T47D (cell line): ENCODE results near the gene AKT2.
A peak's percentile ranks its signal among the peaks of the same experiment; 100 is the strongest.
"Not testable (repeated sequence)": the region's sequence is repeated elsewhere in the genome, so short reads cannot be mapped to it uniquely, and the experiment has no call there.

ENCODE experiments used
- DNase-seq, 2 experiments: peaks; one replicate each; pipeline versions ENCODE4 v3.0.0 to v3.0.0-alpha.2; 2011 to 2012; ENCODE audit warnings: low read depth in 1 of 2, low spot score in 1 of 2
- JUND ChIP-seq: IDR thresholded peaks from 2 replicates; pipeline ENCODE4 v1.6.1; 2012; ENCODE audit warnings: low read depth
- in situ Hi-C: cut with HindIII; loops from 2 replicates; pipeline ENCODE4 v1.10.0; 2016; ENCODE audit warnings: low sequenced_read_pairs, low pct_unique_long_range_greater_than_20kb

Gene AKT2

GRCh38 chr19:40284501-40285352 lies at the start of gene AKT2:
Gene AKT2, minus strand, starts transcription at chr19:40285345. Its CDS starts 20,078 bp downstream, at chr19:40265267.
- in situ Hi-C loops: no loop called here
- peak in 1 of 2 experiments; percentile 11 for DNase-seq
- TF ChIP-seq JUND: no peak

- in situ Hi-C loops, DNase-seq: not testable (repeated sequence)
Measured at GRCh38 chr19:40333083-40333482, 47.9 kb upstream of the AKT2 start.

GRCh38 chr19:40332669-40333068 lies 47.5 kb upstream of the AKT2 start:
- in situ Hi-C loops: no loop called here
- TF ChIP-seq JUND: no peak
- DNase-seq: no peak

- TF ChIP-seq JUND: no peak
- in situ Hi-C loops: no loop called here
- peak; percentile 25 to 69 for DNase-seq
Measured at GRCh38 chr19:40331052-40331451, 45.9 kb upstream of the AKT2 start.

- in situ Hi-C loops: no loop called here
- DNase-seq: no peak
- TF ChIP-seq JUND: no peak
Measured at GRCh38 chr19:40326201-40326600, 41.1 kb upstream of the AKT2 start.

- in situ Hi-C loops: no loop called here
- DNase-seq: peak in 1 of 2 experiments; percentile 32
- no peak for TF ChIP-seq JUND
Measured at GRCh38 chr19:40323705-40324104, 38.6 kb upstream of the AKT2 start.

GRCh38 chr19:40322951-40323615 lies 37.9 kb upstream of the AKT2 start:
- DNase-seq: no peak
- in situ Hi-C loops: no loop called here
- TF ChIP-seq JUND: no peak

GRCh38 chr19:40322271-40322610 lies 37.1 kb upstream of the AKT2 start:
- in situ Hi-C loops: no loop called here
- no peak for TF ChIP-seq JUND
- DNase-seq: no peak

- no peak for TF ChIP-seq JUND
- in situ Hi-C loops: no loop called here
- no peak for DNase-seq
Measured at GRCh38 chr19:40321566-40322270, 36.6 kb upstream of the AKT2 start.

GRCh38 chr19:40321076-40321475 lies 35.9 kb upstream of the AKT2 start:
- in situ Hi-C loops: no loop called here
- DNase-seq: no peak
- no peak for TF ChIP-seq JUND

GRCh38 chr19:40320558-40320935 lies 35.4 kb upstream of the AKT2 start:
- no peak for TF ChIP-seq JUND
- in situ Hi-C loops: no loop called here
- no peak for DNase-seq

GRCh38 chr19:40317338-40317737 lies 32.2 kb upstream of the AKT2 start:
- in situ Hi-C loops: no loop called here
- TF ChIP-seq JUND: no peak
- no peak for DNase-seq
